Activated CD4-positive, CD25-positive, alpha-beta regulatory T cell (primary cell): ENCODE data around the gene PARD3B.

ENCODE experiments used
- DNase-seq, 4 experiments: peaks; one replicate each; lab custom pipeline; 2025; lab: John Stamatoyannopoulos, UW

PARD3B gene

GRCh38 chr2:205058409-205058808, 513.1 kb downstream of the PARD3B start:
- no peak for DNase-seq

DNA sequence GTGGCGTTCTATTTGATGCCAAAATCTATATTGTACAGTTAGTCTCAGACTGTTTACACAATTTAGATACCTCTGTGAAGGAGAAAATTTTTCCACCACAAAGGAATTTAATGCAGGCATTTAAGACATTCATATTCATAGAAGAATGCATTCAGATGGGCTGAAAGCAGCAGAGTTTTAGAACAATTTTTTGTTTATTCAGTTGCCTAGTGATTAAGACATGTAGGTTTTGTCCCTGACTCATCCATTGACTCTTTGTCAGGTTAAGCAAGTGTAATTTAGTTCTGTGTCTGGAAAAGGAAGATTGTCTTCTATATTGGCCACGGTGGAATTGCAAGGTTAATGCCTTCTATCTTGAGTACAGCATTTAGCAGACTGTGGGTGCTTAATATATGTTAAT, 515.0 kb downstream of the PARD3B start:
- DNase-seq, result no peak

- no peak for DNase-seq
These were observed 520.8 kb downstream of the PARD3B start for GRCh38 chr2:205066081-205066480.

- no peak for DNase-seq
These were observed 524.7 kb downstream of the PARD3B start for GRCh38 chr2:205069928-205070327.

DNA sequence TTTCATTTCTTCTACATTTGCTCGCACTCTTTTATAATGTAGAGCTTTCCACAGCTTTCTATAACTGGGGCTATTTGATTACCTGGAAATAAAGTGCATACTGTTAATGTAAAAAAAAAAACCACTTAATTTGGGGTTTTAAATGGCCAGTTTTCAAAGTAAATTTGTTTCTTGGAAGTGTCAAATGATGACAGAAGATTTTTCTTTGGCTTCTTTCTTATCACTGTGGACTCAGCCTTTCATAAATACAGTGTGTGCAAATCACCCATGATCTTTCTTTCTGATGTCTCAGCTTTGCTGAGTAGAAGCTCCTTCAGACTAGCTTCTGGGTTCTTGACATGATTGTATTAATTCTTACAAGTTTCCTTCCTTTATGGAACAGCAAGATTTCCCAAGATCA, 525.6 kb downstream of the PARD3B start:
- DNase-seq, result no peak

GRCh38 chr2:205073433-205074020, 528.3 kb downstream of the PARD3B start:
- no peak for DNase-seq

DNA sequence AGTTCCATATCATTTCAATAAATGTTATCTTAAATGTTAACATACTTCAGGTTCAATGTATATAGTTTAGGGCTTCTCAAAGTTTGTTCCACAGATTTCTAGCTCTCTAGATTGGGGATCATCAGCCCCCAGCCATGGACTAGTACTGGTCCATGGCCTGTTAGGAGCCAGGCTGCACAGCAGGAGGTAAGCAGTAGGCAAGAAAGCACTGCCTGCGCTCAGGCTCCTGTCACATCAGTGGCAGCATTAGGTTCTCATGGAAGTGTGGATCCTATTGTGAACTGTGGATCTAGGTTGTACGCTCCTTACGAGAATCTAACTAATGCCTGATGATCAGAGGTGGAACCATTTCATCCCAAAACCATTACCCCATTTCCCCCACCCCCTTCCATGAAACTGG, 531.1 kb downstream of the PARD3B start:
- no peak for DNase-seq

GRCh38 chr2:205077159-205077558, 531.9 kb downstream of the PARD3B start:
- DNase-seq, result no peak

GRCh38 chr2:205078762-205079161, 533.5 kb downstream of the PARD3B start:
- no peak for DNase-seq

DNA sequence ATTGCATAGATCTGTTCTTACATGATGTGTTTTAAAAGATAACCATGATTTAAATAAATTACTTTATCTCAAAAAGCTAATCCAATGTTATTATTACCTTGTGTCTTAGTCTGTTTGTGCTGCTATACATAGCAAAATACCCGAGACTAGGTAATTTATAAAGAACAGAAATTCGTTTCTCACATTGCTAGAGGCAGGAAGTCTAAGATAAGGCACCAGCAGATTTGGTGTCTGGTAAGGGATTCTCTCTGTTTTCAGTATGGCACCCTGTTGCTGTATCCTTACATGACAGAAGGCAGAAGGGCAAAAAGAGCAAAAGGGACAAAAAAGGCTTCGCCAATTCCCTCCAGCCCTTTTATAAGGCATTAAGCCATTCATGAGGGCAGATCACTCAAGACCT, 533.9 kb downstream of the PARD3B start:
- DNase-seq, result no peak

GRCh38 chr2:205086662-205087061, 541.4 kb downstream of the PARD3B start:
- DNase-seq, result no peak

GRCh38 chr2:205087862-205088261, 542.6 kb downstream of the PARD3B start:
- DNase-seq, result no peak

- no peak for DNase-seq
These were observed 544.7 kb downstream of the PARD3B start for GRCh38 chr2:205089958-205090357.

DNA sequence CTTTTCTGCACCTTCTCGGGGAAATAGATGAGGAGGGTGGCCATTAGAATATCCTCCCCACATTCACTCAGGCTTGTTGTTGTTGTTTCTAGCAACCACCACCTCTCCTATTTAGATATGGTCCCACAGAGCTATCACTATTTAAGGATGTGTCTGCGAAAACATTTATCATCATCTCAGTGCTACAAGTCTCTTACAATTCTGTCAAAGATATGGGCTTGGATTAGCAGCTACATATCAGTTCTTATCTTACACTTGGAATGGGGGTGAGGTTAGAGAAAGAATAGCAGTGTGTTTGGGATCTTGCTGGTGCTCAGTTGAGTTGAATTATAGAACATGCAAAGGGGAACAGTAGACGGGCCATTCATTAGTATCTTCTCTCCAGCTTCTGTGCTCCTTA, 546.1 kb downstream of the PARD3B start:
- DNase-seq, result no peak

GRCh38 chr2:205094031-205094430, 548.8 kb downstream of the PARD3B start:
- no peak for DNase-seq

DNA sequence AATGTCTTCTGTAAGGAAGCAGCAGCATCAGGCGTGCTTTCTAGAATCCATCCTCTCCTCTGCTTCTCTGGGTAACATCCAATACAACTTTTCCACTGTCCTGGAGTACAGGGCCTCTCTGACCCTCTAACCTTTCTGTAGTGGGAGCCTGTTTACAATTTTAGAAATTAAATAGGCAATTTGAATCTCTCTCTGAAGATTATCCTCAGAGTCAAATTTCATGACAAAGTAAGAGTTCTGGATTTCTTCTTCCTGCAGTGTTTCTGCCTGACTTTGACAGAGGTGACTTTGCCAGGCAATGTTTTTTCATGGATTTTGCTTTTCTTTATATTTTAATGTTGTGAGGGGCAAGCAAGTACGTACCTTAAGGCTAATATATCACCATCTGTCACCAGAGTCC, 558.4 kb downstream of the PARD3B start:
- DNase-seq, result no peak

- DNase-seq, result no peak
These were observed 562.5 kb downstream of the PARD3B start for GRCh38 chr2:205107810-205108209.

- no peak for DNase-seq
These were observed 570.2 kb downstream of the PARD3B start for GRCh38 chr2:205115511-205115910.

- no peak for DNase-seq
These were observed 571.9 kb downstream of the PARD3B start for GRCh38 chr2:205117125-205117524.

DNA sequence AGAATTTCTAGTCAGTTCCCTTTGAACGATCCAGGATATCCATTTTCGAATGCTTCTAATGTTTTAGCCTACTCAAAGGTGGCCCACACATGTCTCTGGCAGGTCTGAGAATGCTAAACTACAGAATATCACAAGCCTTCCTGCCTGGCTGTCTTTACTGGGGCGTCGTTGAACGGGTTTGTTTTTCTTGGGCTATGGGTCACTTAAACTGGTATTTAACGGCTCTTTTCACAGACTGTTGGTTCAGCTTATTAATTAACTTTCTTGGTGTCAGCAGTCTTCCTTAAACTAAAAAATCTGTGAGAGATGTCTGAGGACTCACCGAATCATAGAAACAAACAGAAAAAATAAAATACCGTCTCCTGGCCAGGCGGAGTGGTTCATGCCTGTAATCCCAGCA, 573.9 kb downstream of the PARD3B start:
- DNase-seq, result no peak

DNA sequence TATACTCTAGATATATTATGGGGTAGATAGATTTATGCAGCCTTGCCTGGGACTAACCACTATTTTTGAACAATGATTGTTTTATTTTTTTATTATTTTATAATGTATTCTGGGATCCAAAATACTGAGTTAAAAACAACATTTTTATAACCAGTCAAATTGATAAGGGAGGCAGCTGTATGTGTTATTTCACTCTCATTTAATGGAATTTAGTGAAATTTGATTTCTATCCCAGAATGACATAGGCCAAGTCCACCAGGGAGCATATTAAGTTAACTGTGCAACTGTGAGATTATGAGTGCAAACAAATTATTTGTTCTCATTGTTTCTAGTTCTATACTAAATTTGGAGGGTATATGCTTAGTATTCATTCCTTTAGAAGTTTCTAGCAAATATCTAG, 583.5 kb downstream of the PARD3B start:
- no peak for DNase-seq

GRCh38 chr2:205129531-205129930, 584.3 kb downstream of the PARD3B start:
- DNase-seq, result no peak

DNA sequence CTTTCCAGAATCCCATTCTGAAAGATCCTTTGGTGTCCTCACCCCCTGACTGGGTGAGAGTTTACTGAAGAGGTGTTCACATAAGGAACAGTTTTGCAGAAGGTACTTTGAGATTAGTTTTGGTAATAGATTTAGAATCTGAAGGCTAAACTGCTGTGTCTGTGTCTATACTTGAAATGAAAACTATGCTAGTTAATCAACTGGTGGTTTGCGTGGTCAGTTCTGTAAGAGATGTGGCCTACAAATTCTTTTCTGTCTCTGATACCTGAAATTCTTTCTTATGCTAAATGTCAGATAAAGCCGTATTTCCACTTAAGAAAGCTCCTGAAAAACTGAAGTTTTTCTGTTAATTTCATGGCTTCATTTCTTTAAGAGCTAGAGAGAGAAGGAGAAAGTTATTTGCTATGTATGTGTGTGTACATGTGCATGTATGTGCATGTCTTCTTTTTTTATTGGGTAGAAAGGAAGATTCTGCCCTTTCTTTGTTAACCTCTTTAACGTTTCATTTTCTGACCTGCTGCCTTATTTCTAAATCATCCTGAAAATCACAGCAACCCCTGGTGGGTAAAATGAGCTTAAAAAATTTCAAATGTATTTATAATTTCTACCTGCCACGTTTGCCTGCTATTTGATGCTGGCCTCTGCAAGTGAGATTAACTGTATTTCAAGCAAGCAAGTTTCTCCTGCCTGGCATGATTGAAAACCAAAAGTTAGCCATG, 585.0 kb downstream of the PARD3B start:
- no peak for DNase-seq

- DNase-seq, result no peak
These were observed 588.3 kb downstream of the PARD3B start for GRCh38 chr2:205133544-205133943.
